Activated CD8-positive, alpha-beta memory T cell treated with anti-CD3 and anti-CD28 coated beads for 1 hour (primary cell): ENCODE measurements around the gene SLC44A4.
"Not testable (repeated sequence)": the region's sequence is repeated elsewhere in the genome, so short reads cannot be mapped to it uniquely, and the experiment has no call there.

Experiments
- DNase-seq, 2 donors: peaks; one replicate each; pipeline ENCODE4 v3.0.0-alpha.2; 2020; ENCODE audit warnings: low read depth in 1 of 2; ENCODE audit errors: extremely low read depth in 1 of 2

SLC44A4 gene

DNA sequence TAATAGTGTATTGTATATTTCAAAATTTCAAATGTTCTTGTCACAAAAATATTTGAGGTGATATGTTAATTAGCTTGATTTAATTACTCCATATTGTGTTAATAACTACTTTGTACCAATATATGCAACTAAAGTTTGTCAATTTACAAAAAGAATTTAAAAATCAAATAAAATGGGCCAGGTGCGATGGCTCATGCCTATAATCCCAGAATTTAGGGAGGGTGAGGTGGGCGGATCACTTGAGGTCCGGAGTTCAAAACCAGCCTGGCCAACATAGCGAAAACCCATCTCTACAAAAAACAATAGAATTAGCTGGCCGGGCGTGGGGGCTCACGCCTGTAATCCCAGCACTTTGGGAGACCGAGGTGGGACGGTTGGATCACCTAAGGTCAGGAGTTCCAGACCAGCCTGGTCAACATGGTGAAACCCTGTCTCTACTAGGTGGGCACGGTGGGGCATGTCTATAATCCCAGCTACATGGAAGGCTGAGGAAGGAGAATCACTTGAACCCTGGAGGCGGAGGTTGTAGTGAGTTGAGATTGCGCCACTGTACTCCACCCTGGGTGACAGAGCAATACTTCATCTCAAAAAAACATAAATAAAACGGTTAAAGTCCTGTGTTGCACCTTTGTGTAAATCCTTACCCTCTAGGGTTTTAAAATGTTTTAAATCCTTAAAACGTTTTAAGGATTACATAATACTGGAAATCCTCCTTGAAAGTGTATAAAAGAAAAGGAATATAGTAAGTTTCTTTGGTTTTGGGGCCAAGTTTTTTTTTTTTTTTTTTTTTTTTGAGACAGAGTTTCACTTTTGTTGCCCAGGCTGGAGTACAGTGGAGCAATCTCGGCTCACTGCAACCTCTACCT lies 47.2 kb downstream of the SLC44A4 start:
- no peak for DNase-seq

DNA sequence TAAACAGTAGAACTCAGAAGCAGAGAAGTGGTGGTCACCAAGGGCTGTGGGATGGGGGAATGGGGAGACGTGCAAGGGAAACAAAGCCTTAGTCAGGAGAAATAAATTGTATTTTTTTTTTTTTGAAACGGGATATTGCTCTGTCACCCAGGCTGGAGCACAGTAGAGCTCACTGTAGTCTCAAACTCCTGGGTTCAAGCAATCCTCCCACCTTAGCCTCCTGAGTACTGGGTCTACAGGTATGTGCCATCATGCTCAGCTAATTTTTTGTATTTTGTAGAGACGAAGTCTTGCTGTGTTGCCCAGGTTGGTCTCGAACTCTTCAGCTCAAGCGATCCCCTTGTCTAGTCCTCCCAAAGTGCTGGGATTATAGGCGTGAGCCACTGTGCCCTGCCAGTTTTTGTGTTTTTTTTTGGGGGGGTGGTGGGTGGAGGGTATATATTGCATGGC lies 47.9 kb downstream of the SLC44A4 start:
- no peak for DNase-seq

DNA sequence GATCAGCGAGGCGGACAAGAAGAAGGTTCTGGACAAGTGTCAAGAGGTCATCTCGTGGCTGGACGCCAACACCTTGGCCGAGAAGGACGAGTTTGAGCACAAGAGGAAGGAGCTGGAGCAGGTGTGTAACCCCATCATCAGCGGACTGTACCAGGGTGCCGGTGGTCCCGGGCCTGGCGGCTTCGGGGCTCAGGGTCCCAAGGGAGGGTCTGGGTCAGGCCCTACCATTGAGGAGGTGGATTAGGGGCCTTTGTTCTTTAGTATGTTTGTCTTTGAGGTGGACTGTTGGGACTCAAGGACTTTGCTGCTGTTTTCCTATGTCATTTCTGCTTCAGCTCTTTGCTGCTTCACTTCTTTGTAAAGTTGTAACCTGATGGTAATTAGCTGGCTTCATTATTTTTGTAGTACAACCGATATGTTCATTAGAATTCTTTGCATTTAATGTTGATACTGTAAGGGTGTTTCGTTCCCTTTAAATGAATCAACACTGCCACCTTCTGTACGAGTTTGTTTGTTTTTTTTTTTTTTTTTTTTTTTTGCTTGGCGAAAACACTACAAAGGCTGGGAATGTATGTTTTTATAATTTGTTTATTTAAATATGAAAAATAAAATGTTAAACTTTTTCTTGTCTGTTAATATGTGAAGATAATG lies 49.0 kb downstream of the SLC44A4 start:
- no peak for DNase-seq

DNA sequence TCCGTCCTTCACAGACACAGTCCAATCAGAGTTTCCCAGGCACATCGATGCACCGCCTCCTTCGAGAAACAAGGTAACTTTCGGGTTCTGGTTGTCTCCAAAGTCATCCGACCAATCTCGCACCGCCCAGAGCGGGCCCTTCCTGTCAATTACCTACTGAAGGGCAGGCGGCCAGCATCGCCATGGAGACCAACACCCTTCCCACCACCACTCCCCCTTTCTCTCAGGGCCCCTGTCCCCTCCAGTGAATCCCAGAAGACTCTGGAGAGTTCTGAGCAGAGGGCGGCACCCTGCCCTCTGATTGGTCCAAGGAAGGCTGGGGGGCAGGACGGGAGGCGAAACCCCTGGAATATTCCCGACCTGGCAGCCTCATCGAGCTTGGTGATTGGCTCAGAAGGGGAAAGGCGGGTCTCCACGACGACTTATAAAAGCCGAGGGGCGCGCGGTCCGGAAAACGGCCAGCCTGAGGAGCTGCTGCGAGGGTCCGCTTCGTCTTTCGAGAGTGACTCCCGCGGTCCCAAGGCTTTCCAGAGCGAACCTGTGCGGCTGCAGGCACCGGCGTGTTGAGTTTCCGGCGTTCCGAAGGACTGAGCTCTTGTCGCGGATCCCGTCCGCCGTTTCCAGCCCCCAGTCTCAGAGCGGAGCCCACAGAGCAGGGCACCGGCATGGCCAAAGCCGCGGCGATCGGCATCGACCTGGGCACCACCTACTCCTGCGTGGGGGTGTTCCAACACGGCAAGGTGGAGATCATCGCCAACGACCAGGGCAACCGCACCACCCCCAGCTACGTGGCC lies 51.3 kb downstream of the SLC44A4 start, which contains the start of gene HSPA1B:
TSS of gene HSPA1B (plus strand) at position 453 of the 794 bp plus-strand sequence. CDS start at position 666, 213 bp downstream.
- DNase-seq: peak; percentile 58 to 79

DNA sequence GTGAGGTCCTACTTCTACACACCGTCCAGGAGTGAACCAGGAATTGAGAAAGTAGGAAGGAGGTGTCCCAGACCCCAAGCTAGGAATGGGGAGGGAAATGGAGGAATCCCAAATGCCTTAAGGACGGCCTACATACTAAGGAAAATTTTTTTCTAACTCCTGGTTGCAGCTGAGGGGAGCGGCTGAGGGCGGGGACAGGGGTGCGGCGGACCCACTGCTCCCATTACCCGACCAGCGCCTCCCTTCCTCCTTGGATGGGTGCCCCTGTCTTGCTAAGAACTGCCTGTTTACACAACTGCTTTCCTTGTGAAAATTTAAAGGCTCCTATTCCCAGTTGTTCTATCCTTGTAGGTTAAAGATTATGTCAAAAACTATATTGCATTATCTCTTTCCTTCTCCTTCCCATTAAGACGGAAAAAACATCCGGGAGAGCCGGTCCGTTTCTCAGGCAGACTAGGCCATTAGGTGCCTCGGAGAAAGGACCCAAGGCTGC lies 52.0 kb downstream of the SLC44A4 start:
- DNase-seq: no peak

DNA sequence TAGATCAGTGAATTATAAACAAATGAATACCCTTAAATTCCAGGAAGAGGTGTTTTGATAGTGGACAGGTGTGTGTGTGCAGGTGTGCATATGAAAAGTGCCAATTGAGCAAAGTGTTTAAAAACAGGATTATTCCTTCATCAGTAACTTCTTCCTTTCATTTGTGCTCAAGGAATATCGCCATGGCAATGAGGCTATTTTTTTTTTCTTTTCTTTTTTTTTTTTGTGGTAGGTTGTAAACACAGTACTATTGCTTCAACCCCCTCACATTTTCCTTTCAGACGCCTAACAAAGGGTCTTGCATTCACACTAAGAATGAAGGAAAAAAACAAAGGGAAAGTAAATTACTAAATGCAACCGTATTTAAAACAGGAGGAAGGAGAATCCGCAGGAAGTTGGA lies 53.2 kb downstream of the SLC44A4 start:
- no peak for DNase-seq

DNA sequence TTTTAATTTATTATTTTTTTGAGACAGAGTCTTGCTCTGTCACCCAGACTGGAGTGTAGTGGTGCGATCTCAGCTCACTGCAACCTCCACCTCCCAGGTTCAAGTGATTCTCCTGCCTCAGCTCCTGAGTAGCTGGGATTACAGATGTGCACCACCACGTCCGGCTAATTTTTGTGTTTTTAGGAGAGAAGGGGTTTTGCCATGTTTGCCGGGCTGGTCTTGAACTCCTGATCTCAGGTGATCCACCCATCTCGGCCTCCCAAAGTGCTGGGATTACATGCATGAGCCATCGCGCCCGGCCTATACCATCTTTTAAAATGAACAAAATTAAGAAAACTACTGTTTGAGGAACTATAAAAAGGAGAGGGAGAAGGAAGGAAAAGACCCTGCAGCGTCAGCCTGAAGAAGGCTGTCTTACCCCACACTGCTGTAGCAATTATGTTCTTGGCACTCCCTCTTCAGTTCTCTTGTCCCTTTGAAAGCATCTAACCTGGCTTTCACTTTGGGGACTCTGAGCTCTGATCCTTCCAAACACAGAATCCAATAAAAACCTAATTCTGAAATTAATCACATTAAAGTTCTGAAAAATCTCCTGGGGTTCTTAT lies 55.1 kb downstream of the SLC44A4 start:
- DNase-seq: not testable (repeated sequence)

DNA sequence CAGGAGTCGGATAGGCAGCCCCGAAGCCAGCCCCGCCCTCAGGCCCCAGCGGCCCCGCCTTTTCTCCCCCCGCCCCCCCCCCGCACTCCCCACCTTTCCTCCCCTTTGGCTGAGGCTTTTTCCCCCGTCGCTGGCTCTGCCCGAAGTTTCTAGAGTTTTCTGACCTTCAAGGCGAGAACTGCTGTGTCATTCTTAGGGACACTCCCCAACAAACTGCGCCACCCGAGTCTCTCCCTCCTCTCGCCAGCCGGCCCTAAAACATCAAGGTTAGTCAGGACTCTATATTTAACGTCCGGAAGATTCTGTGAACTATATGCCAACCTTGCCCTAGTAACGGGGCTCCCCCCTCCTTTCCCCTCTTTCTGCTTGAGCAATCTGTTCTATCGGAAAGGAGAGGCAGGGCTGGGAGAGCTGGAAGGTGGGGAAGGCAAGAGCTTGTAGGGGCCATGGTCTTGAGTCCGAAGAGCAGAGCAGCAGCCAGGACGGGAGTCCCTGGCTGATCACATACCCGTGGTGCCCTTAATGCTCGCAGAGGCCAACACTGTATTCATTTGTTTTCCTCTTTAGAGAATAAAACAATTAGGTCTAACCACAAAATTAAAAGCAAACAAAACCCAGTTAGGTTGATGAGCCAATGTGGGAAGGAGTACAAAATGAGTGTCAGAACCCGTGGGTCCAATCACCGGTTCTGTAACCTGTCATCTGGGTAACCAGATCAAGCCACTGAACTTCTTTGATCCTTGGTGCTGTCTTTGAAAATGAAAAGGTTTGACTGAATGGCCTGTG lies 56.6 kb downstream of the SLC44A4 start:
- no peak for DNase-seq

DNA sequence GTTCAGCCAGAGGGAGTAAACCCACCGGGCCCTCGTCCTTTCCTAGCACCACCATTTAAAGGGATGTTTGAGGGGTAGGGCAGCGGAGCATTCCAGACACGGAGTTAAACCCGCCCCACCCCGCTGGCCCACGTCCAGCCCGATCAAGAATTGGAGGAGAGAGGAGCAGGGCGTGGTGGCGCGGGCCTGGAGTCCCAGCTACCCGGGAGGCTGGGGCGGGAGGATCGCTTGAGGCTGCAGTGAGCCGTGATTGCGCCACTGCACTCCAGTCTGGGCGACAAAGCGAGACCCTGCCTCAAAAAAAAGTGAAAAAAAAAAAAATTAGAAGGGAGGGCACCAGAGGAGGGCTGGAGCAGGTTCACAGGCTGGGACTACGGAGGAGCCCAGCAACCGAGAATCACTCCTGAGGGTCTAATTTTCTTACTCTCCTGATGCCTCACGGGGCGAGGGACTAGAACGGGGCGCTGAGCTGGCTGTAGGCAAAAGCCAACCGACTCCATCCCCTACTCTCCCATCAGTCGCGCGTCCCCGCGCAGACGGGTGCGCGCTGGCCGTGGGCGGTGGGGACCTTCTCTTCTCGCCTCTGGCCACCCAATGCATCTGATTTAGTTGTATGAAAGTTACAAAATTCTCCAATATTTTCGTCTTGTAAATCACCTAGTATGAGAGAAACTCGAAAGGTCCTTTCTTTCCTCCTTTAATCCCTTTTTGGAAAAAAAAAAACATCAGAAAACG lies 57.3 kb downstream of the SLC44A4 start:
- no peak for DNase-seq

DNA sequence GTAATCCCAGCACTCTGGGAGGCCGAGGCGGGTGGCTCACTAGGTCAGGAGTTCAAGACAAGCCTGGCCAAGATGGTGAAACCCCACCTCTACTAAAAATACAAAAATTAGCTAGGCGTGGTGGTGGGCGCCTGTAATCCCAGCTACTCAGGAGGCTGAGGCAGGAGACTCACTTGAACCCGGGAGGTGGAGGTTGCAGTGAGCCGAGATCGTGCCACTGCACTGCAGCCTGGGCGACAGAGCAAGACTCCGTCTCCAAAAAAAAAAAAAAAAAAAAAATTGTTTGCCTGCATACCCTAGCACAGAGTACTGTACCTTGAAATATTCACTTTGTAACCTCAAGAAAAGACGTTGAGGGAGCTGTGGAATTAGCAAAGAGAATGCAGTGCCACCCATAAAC lies 58.4 kb downstream of the SLC44A4 start:
- DNase-seq: not testable (repeated sequence)

DNA sequence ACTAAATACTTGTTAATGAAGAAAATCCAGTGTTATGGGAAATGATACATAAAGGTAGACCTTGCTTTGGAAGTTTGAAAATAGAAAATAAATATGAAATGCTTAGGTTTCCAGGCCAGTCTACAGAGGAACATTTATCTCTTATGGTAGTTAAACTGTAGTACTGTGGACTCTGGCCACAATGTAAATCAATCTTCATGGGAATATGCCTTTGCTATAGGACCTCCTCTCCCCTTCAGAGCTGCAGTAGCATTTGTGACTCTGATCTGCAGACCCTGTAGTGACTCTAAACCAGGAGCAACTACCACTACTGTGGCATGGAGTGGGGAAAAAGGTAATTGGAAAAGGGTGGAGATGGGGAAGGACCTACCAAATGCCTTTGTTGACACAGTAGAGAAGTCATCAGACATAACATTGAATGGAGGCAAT lies 58.9 kb downstream of the SLC44A4 start:
- no peak for DNase-seq

DNA sequence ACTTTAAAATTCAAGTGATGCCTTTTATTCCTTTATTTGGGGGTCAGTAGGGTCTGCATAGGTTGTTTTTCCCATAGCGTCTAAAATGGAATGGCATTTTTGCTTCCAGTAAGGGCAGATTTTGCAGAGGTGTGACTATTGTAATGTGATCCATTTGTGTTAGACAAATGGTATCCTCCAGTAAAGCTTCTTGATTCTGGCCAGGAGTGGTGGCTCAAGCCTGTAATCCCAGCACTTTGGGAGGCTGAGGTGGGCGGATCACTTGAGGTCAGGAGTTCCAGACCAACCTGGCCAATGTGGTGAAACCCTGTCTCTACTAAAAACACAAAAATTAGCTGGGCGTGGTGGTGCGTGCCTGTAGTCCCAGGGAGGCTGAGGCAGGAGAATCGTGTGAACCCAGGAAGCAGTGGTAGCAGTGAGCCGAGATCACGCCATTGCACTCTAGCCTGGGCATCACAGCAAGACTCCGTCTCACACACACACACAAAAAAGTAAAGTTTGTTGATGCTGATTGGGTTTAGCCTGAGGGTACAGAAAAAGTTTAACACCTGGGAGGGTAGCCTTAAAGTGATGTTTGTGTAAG lies 60.8 kb downstream of the SLC44A4 start:
- not testable (repeated sequence) for DNase-seq

DNA sequence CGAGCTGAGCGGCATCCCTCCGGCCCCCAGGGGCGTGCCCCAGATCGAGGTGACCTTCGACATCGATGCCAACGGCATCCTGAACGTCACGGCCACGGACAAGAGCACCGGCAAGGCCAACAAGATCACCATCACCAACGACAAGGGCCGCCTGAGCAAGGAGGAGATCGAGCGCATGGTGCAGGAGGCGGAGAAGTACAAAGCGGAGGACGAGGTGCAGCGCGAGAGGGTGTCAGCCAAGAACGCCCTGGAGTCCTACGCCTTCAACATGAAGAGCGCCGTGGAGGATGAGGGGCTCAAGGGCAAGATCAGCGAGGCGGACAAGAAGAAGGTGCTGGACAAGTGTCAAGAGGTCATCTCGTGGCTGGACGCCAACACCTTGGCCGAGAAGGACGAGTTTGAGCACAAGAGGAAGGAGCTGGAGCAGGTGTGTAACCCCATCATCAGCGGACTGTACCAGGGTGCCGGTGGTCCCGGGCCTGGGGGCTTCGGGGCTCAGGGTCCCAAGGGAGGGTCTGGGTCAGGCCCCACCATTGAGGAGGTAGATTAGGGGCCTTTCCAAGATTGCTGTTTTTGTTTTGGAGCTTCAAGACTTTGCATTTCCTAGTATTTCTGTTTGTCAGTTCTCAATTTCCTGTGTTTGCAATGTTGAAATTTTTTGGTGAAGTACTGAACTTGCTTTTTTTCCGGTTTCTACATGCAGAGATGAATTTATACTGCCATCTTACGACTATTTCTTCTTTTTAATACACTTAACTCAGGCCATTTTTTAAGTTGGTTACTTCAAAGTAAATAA lies 61.5 kb downstream of the SLC44A4 start:
- DNase-seq: not testable (repeated sequence)

DNA sequence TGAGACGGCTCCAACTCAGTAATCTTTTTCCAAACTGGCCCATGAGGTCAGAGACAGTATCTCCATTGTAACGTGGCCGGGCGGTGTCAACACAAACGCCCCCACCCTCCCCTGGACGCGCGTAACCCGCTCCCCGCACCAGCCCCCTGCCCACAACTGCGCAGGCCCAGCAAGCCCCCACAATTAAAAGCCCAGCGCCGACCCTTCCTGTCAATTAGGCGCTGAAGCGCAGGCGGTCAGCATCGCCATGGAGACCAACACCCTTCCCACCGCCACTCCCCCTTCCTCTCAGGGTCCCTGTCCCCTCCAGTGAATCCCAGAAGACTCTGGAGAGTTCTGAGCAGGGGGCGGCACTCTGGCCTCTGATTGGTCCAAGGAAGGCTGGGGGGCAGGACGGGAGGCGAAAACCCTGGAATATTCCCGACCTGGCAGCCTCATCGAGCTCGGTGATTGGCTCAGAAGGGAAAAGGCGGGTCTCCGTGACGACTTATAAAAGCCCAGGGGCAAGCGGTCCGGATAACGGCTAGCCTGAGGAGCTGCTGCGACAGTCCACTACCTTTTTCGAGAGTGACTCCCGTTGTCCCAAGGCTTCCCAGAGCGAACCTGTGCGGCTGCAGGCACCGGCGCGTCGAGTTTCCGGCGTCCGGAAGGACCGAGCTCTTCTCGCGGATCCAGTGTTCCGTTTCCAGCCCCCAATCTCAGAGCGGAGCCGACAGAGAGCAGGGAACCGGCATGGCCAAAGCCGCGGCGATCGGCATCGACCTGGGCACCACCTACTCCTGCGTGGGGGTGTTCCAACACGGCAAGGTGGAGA lies 63.6 kb downstream of the SLC44A4 start, which contains the start of the genes HSPA1A and HSPA1L:
TSS of gene HSPA1A (plus strand) at position 519 of the 814 bp plus-strand sequence. CDS start at position 733, 214 bp downstream.
TSS of gene HSPA1L (minus strand) at position 259 of the 814 bp plus-strand sequence. CDS start 3,311 bp downstream, outside the sequence.
- no peak for DNase-seq

DNA sequence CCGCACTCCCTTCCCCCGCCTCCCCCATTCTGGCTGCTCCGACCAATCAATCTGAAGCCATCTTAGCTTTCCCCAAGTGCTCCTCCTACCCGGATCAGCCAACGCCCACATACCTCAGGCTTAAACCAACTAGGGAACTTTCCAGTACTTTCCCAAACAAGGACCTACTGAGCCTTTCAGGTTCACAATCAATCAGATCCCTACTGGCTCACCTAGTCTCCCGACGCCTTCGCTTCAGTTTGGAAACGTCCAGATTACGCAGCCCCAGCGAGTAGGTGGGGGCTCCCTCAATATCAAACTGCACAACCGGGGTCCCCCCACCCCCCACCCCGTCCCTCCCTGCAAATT lies 64.1 kb downstream of the SLC44A4 start:
- DNase-seq: no peak

DNA sequence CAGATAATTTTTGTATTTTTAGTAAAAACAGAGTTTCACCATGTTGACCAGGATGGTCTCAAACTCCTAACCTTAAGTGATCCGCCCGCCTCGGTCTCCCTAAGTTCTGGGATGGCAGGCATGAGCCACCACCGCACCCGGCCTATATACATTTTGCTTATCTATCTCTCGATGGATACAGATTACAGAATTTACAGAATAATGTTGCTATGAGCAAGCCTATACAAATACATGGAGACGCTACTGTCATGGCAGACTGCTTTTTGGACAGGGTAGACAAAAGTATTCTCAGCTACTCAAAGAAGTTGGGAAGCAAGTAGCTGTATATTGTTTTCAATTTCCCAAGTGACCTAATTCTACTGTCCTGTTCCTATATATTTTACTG lies 65.3 kb downstream of the SLC44A4 start:
- no peak for DNase-seq
